HG03135 (cell line): Measurements from ENCODE around the gene HADH.

ENCODE experiments used
- ATAC-seq: cut with Tn5 transposase; IDR thresholded peaks from one replicate; pipeline ENCODE4 v1.9.1; 2021; ENCODE audit warnings: mild to moderate bottlenecking, moderate library complexity; ENCODE audit not compliant: unreplicated experiment

The HADH gene

DNA sequence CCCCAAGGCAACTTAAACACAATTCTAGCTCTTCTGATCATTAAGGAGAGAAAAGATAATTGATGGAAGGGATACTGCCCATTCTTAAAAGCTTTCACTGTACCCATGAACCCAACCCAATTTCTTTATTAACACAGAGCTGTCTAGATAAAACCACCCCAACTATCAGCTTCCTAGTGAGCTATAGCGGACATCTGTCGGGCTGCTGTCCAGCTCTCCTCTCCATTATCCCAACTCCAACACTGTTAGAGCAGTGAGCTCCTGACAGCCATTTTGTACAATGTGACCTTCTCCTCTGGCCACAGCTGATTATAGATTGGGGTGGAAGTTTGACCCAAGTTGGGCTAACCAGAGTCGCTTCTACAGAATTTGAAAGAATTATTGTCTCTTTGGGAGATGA is 66.1 kb downstream of the HADH start:
- no peak for ATAC-seq

DNA sequence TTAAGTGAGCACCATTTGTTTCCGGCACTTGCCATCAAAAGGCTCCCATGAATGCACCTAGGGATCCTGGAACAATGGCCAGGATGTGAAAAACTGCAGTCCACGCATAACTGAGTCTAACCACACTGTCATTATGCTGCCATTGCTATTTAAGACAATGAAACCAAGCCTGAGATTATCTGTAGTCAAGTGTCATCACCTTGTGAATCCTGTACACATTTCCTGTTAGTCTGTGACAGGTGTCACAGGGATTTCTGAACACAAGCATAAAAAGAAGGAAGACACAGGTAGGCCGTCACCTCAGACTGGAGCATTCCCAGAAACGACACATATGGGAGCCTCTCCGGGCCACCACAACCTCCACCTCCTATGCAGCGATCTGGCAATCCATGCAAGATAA is 66.7 kb downstream of the HADH start:
- no peak for ATAC-seq

DNA sequence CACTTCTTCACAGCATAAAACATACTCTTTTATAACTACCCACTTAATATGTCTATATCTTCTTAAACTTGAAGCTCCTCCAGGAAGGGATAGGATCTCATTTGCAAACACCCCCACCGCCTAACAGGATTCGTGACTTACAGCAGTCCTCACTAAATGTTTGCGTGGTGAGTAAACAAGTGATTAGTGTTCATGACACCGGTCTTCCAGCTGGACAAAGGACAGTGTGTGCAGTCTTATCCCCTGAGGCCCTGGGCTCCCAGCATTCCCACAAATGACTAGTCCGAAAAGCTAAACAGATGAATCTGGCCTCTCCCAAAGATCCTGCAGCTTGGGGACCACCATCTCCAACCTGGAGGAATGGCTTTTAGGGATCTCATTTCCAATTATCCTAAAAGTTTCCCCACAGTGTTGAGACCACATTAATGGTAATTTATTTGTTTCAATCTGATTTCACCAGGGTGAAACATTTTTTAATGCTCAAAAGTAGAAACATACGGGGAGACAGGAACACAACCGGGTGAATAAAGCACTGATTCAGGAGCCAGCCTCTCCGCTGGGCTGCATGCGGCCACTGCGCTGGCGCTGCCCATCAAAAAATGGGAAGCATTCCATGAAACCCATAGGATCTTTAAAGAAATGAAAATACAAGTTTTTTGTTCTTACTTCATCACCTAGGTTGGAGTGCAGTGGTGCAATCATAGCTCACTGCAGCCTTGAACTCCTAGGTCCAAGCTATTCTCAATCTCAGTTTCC is 69.2 kb downstream of the HADH start:
- ATAC-seq, result no peak

DNA sequence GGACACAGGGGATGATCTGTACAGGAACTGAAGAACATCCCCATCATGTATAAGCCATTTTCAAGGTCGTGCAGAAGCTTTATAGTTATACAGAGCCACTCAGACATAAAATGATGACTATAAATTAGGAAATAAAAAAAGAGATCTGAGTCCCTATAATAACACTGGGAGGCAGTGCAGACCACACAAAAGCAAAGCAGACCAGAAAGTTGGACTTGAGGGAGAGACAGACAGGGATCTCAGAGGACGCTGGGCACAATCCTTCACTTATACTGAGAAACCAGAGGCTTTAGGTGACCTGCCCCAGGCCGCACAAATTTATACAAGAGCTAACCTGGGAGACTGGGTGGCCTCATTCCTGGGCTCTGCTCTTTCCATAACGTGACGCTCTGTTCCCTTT is 70.5 kb downstream of the HADH start:
- ATAC-seq, result no peak

DNA sequence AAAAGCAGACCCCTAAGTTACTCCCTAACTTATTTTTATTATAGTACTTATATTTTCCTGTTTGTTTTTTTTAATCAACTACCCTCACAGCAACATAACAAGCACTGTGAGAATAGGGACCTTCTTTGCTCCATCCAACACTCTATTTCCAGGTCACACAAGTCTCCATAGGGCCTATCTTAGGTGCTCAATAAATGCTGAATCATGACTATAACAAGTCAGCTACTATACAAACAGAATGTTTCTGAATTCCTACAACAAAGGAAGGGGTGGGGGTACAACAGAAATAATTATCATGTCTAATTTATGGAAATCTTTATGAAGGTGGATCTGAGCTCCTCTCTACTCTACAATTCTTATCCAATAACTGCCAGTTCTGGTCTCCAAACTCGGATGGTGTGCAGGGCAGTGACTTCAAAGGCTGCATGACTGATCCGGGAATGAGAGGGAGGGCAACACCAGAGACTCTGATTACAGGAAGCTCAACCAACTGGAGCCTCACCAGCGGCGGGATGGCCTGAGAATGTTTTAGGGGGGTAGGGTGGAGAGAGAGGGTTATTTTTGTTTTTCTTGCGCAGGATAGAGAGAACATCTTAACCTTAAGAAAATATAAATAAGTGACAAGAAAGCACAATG is 71.1 kb downstream of the HADH start:
- no peak for ATAC-seq

DNA sequence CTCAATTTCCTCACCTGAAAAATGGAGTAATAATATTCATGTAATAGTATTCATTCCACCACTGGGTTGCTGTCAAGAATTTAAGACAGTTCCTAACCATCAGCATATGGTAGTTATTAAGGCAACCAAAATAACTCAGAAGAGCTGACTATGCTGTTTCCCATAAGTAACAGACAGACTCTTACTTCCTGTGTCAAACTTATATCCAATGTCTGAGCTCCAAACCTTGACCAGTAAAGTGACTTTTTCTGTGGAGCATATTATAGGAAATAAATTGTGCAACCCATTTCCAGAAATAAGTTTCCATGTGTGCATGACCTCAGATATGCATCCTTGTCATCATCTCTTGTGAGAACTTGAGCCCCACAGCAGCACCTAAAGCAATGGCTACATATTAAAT is 78.8 kb downstream of the HADH start:
- no peak for ATAC-seq

DNA sequence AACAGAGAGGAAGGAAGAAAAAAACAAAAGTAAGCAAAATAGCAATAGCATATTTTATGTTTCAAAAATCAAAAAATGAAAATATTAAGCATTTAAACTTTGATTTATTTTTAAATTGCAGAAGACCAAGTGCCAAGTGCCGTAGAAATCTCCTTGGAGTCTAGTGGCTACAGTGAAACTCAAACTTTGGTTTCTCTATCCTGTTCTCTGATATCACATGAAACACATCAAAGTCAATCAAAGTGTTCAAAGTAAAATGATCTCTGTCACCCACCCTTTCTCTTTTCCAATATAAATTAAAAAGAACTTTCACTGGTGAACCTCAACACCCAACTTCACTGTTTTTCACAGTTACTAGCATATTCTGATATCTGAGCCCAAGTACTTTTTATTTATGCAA is 81.1 kb downstream of the HADH start:
- no peak for ATAC-seq

DNA sequence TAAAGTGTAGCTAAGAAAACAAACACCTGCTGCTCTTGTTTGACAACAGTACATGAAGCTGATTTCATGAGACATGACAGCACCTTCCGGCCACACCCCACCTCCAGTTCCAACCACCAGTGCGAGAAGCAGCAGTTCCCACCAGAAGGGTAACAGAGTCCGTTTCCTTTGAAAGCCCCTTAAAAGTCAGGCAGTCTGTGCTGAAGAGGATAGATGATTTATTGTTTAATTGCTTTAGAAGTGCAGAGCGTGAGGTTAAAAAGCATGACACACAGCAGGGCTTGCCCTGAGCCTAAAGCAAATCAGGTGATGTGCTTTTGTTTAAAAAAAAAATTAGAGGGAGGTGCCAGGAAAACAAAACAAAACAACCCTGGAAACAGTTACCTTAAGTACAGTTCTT is 82.6 kb downstream of the HADH start:
- no peak for ATAC-seq

DNA sequence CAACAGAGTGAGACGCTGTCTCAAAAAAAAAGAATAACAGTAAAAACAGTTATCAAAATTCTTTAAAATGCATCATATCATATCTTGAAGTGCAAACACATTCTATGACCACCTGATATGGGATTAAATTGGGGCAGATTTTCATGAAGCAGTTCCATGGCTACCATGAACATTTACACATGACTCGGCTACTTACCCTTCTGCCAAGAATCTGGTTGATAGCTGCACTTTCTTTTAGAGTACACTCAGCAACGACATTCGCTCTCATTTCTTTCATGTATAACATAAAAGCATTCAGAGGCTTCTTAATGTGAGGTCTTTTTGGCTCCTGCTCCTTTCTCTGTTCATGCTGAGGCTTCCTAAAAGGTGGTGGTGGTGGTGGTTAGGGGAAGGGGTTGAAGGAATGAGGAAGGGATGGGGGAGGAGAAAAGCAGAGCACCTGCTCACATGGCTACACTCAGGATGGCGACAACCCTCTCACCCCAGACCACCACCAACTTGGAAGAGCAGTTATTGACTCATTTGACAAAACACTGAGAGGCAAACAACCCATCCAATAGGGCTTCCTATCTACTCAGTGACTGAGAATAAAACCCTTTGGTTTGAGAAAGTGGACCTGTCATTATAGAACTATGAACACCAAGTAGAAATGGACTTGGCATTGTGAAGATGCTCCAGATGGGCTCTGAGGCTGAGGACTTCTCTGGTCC is 88.5 kb downstream of the HADH start:
- ATAC-seq, result no peak

DNA sequence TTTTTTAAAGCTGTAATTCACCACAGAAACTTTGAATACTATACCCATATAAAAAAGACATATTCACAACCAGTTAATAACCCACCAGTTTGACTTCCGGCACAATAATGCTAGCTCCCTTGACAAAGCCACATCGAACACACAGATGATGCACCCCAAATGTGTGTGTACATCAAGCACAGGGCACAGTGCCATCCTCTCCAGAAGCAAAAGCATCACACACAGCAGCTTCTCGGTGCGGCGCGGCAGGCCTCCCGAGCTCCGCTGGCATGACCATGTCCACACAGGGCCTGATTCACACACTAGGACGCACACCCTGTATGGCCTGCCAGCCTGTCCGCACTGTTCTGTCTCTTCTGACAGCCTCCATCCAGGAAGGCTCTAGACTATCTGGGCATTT is 91.1 kb downstream of the HADH start:
- no peak for ATAC-seq

DNA sequence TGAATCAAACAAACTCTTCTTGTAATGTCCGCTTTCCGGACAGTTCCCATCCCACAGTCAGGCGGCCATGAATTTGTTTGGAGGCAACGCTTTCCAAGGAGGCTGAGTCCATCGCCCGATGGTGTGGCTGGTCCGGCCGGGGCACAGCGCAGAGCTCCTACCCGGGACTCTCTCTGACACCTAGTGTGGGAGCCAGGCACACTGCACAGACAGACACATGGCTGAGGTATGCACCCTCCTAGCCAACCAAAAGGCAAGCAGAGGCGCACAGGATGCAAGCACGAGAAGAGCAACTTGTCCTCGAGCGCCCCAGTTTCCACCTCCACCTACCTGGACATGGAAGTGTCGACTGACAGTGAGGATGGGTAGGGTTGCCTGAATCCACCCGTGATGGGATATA is 91.6 kb downstream of the HADH start:
- no peak for ATAC-seq
